Measurements from ENCODE around the gene TRIM52.
"Not testable (repeated sequence)": the region's sequence is repeated elsewhere in the genome, so short reads cannot be mapped to it uniquely, and the experiment has no call there.

The TRIM52 gene

GRCh38 chr5:181215997-181216989 lies 44.6 kb downstream of the TRIM52 start:
- H3K4me3 ChIP-seq (ENCODE audit: low read depth, low read length): peak overlapping the region; percentile 24

DNA sequence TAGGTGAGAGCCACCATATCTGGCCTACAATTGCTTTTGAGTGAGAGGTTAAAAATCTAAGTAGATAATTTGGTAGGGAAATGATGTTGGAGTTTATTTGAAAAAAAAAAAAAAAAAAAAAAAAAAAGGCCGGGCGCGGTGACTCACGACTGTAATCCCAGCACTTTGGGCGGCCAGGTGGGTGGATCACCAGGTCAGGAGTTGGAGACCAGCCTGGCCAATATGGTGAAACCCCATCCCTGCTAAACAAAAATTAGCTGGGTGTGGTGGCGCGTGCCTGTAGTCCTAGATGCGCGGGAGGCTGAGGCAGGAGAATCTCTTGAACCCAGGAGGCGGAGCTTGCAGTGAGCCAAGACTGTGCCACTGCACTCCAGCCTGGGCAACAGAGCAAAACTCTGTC lies 46.7 kb downstream of the TRIM52 start:
- not testable (repeated sequence) for H3K4me3 ChIP-seq (ENCODE audit: low read depth, low read length)

DNA sequence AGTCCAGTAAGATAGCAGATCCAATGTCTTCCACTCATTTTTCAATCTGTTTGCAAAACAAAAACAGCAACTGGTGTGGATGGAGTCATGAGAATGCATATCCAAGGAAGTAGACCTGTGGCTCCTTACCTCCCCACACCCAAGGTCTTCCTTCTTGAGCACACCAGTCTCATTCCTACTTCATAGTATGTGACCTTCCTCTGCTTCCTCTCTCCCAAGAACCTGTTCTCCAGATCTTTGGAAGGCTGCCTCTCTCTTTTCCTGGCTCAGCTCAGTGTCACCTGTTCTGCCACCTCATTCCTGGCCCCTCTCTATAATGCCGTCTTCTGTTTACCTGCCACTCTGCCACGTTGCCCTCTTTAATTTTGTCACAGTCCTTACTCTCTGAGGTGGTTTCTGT lies 48.0 kb downstream of the TRIM52 start:
- H3K4me3 ChIP-seq (ENCODE audit: low read depth, low read length): no peak overlapping the region

- no peak overlapping the region for H3K4me3 ChIP-seq (ENCODE audit: low read depth, low read length)
These were observed 48.9 kb downstream of the TRIM52 start for GRCh38 chr5:181212080-181212479.

GRCh38 chr5:181211208-181211607 lies 49.7 kb downstream of the TRIM52 start:
- no peak overlapping the region for H3K4me3 ChIP-seq (ENCODE audit: low read depth, low read length)

GRCh38 chr5:181210698-181211097 lies 50.2 kb downstream of the TRIM52 start:
- not testable (repeated sequence) for H3K4me3 ChIP-seq (ENCODE audit: low read depth, low read length)

GRCh38 chr5:181210148-181210547 lies 50.8 kb downstream of the TRIM52 start:
- not testable (repeated sequence) for H3K4me3 ChIP-seq (ENCODE audit: low read depth, low read length)

DNA sequence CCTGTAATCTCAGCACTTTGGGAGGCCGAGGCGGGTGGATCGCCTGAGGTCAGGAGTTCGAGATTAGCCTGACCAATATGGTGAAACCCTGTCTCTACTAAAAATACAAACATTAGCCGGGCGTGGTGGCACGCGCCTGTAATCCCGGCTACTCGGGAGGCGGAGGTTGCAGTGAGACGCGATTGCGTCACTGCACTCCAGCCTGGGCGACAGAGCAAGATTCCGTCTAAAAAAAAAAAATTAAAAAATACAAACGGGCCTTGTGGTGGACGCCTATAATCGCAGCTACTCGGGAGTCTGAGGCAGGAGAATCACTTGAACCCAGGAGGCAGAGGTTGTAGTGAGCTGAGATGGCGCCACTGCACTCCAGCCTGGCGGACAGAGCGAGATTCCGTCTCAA lies 51.9 kb downstream of the TRIM52 start:
- not testable (repeated sequence) for H3K4me3 ChIP-seq (ENCODE audit: low read depth, low read length)

DNA sequence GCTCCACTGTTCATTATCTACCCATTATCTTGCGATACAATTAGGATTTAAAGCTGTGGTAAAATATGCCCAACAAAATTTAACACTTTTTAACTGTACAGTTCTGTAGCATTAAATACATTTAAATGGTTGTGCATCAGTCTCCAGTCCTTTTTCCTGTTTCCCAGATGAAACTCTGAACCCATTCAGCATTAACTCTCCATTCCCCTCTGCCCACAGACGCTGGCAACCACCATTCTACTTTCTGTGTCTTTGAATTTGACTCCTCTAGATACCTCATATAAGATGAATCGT lies 53.0 kb downstream of the TRIM52 start:
- H3K4me3 ChIP-seq (ENCODE audit: low read depth, low read length): no peak overlapping the region

- H3K4me3 ChIP-seq (ENCODE audit: low read depth, low read length): peak overlapping the region; percentile 77
These were observed 53.6 kb downstream of the TRIM52 start for GRCh38 chr5:181207214-181207959.

DNA sequence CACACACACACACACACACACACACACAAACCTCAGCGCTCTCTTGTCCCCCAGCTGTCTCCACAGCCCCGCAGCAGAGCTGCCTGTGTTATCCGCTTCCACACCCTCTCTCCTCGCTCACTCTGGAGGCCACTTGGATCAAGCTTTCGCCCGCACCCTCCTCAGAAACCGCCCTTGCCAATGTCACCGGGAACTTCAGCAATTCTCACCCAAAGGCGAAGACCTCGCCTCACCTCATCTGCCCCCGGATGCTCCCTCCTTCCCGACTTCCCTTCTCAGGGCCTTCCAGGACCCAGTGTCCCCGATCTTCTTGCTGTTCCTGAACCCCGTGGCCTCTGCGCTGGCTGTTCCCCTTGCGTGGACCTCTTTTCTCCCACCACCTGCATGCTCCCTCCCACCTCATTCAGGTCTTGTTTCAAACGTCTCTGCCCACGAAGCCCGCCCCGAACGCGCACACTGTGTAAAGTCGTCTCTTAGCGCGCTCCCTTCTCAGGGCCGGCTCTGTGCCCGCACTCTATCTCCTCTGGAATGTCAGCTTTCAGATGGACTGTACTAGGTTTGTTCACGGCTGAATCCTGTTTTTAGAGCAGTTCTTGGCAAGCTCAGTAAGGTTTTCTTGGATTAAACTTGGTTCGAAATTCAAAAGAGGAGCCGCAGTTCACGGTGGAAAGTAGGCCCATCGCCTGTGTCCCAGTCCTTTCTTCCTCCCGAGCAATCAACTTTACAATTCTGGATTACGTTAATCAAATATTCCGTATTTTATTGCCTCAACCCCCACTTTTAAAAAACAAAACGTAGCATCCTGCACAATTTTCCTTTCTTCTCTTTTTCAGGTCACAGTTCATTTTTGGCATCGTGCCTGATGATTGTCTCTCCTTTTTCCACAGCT lies 54.9 kb downstream of the TRIM52 start:
- H3K4me3 ChIP-seq (ENCODE audit: low read depth, low read length): peak overlapping the region; percentile 62
